K562 (cell line): ENCODE measurements around the gene SCYGR2. TPM values are rescaled to one million over a fixed set of nuclear protein-coding genes. Genes with fewer than 3 reads are reported as not detected.

ENCODE experiments used
- ATAC-seq: fragments of 200-7000 bp; cut with Tn5 transposase; 3 replicates; pipeline ENCODE4 v1.9.1; 2020; ENCODE audit warnings: moderate library complexity
- BruUV-seq: library from RNA; stranded (reverse); fragments of 400-500 nt; replicated peaks from 2 replicates; lab custom pipeline; 2021; lab: Mats Ljungman, UMichigan
- CTCF ChIA-PET: fragments of 300-600 bp; formaldehyde crosslinking; extraction: SDS; loops from one replicate; lab custom pipeline; 2021; ENCODE audit warnings: low intra/inter-chr PET ratio; lab: Yijun Ruan, JAX
- POLR2A ChIA-PET: fragments of 300-600, 350-650 bp; sonication (Branson Sonifier 250); formaldehyde crosslinking; extraction: SDS; loops from one replicate; lab custom pipeline; 2021; ENCODE audit warnings: antibody characterized with exemption, inconsistent platforms; lab: Yijun Ruan, JAX
- DNase-seq, 4 experiments: peaks; one replicate each; pipeline versions ENCODE4 v3.0.0 to v3.0.0-alpha.2; 2011 to 2018; ENCODE audit warnings: low spot score in 3 of 4, mixed read lengths in 3 of 4; ENCODE audit errors: extremely low read depth in 1 of 4
- FAIRE-seq: peaks from 2 replicates; lab custom pipeline; 2011; peaks lifted over from hg19 to GRCh38; lab: Jason Lieb, UNC
- H2AFZ ChIP-seq: 2 replicates; pipeline ENCODE4 v1.6.0; 2011; ENCODE audit warnings: low read depth, low read length, control low read depth, inconsistent platforms
- H3K27ac ChIP-seq: fragments of 200-600 bp; 3 replicates; pipeline ENCODE4 v1.8.0; 2011; ENCODE audit warnings: low read depth, mild to moderate bottlenecking, control low read depth, inconsistent platforms, low read length, moderate library complexity, mixed read lengths; ENCODE audit errors: extremely low read depth
- H3K27me3 ChIP-seq, 2 experiments: fragments of 300-600 bp in 1 of 2; 2 replicates in 1 of 2; 3 replicates in 1 of 2; pipeline versions ENCODE4 v1.6.0 to v1.8.0; 2011; ENCODE audit warnings: inconsistent platforms in 2 of 2, low read length in 2 of 2, mild to moderate bottlenecking in 1 of 2, mixed read lengths in 1 of 2, moderate library complexity in 1 of 2; ENCODE audit not compliant: control insufficient read depth in 2 of 2, insufficient read depth in 2 of 2
- H3K36me3 ChIP-seq: fragments of 300-600 bp; 3 replicates; pipeline ENCODE4 v1.8.0; 2011; ENCODE audit warnings: mild to moderate bottlenecking, low read length, inconsistent platforms; ENCODE audit not compliant: control insufficient read depth, insufficient read depth
- H3K4me1 ChIP-seq, 2 experiments: fragments of 200-600 bp in 1 of 2; replicated peaks in 1 of 2; 2 replicates in 1 of 2; 3 replicates in 1 of 2; pipeline versions ENCODE4 v1.5.1 to v1.8.0; 2011; ENCODE audit warnings: inconsistent platforms in 2 of 2, low read length in 2 of 2, mild to moderate bottlenecking in 1 of 2, mixed read lengths in 1 of 2, moderate library complexity in 1 of 2; ENCODE audit not compliant: control insufficient read depth in 2 of 2, insufficient read depth in 2 of 2
- H3K4me2 ChIP-seq: 2 replicates; pipeline ENCODE4 v1.6.1; 2011; ENCODE audit warnings: low read length, control low read depth, inconsistent platforms, mixed read lengths; ENCODE audit not compliant: insufficient read depth
- H3K4me3 ChIP-seq: fragments of 200-600 bp; sonication (generic), shearing (Covaris generic); 2 replicates; pipeline ENCODE4 v1.5.1; 2016; ENCODE audit warnings: control low read depth, inconsistent platforms
- H3K79me2 ChIP-seq: fragments of 200-600 bp; 3 replicates; pipeline ENCODE4 v1.8.0; 2011; ENCODE audit warnings: low read length, inconsistent platforms; ENCODE audit not compliant: control insufficient read depth, insufficient read depth
- H3K9ac ChIP-seq, 2 experiments: 2 replicates each; pipeline versions ENCODE4 v1.6.0 to v1.6.1; 2011; ENCODE audit warnings: low read depth in 2 of 2, low read length in 2 of 2, control low read depth in 1 of 2, inconsistent platforms in 1 of 2, mild to moderate bottlenecking in 1 of 2, mixed read lengths in 1 of 2; ENCODE audit not compliant: insufficient read depth in 1 of 2
- H3K9me1 ChIP-seq: one replicate; pipeline ENCODE4 v1.6.0; 2011; ENCODE audit warnings: inconsistent platforms, mild to moderate bottlenecking, low read length, moderate library complexity; ENCODE audit not compliant: control insufficient read depth, insufficient read depth
- H3K9me3 ChIP-seq: replicated peaks from 2 replicates; pipeline ENCODE4 v1.5.1; 2011; ENCODE audit warnings: low read depth, low read length, inconsistent platforms; ENCODE audit not compliant: control insufficient read depth, insufficient read depth
- H4K20me1 ChIP-seq: replicated peaks from 2 replicates; pipeline ENCODE4 v1.6.1; 2011; ENCODE audit warnings: low read length, inconsistent platforms, mixed read lengths; ENCODE audit not compliant: control insufficient read depth, insufficient read depth
- ATF2 ChIP-seq: sonication (generic); formaldehyde crosslinking; IDR thresholded peaks from 2 replicates; pipeline ENCODE4 v1.8.1; 2022; ENCODE audit warnings: missing genetic modification reagents
- BCOR ChIP-seq: fragments of 450-650 bp; IDR thresholded peaks from 2 replicates; pipeline ENCODE4 v1.6.1; 2016
- CBX3 ChIP-seq, 2 experiments: IDR thresholded peaks; 1 replicate in 1 of 2; 2 replicates in 1 of 2; pipeline ENCODE4 v1.6.1; 2012; ENCODE audit warnings: inconsistent platforms in 2 of 2, low read length in 2 of 2, borderline replicate concordance in 1 of 2, control low read depth in 1 of 2
- EP300 ChIP-seq: IDR thresholded peaks from 2 replicates; pipeline ENCODE4 v1.6.1; 2012; ENCODE audit warnings: low read length, improper control_type of control experiment
- JUN ChIP-seq, 2 experiments: sonication (generic) in 1 of 2; formaldehyde crosslinking in 1 of 2; IDR thresholded peaks; 2 replicates each; pipeline versions ENCODE4 v1.6.1 to v1.8.0; 2012 to 2022; ENCODE audit warnings: borderline replicate concordance in 2 of 2, mild to moderate bottlenecking in 2 of 2, improper control_type of control experiment in 1 of 2, low read depth in 1 of 2, low read length in 1 of 2, missing genetic modification reagents in 1 of 2
- MYBL2 ChIP-seq, 2 experiments: fragments of 450-650 bp in 1 of 2; sonication (generic) in 1 of 2; formaldehyde crosslinking in 1 of 2; IDR thresholded peaks; 2 replicates each; pipeline versions ENCODE4 v1.6.1 to v1.8.1; 2017 to 2022; ENCODE audit warnings: borderline replicate concordance in 1 of 2, inconsistent platforms in 1 of 2, low read depth in 1 of 2, mild to moderate bottlenecking in 1 of 2, missing genetic modification reagents in 1 of 2, moderate library complexity in 1 of 2
- REST ChIP-seq, 2 experiments: fragments of 450-650 bp; formaldehyde crosslinking in 1 of 2; IDR thresholded peaks; 2 replicates each; pipeline versions ENCODE4 v1.4.0 to v1.6.1; 2014 to 2020; ENCODE audit warnings: mild to moderate bottlenecking in 2 of 2, borderline replicate concordance in 1 of 2, low read depth in 1 of 2
- SREBF1 ChIP-seq: fragments of 150-350 bp; IDR thresholded peaks from 2 replicates; pipeline ENCODE4 v1.6.1; 2014; ENCODE audit warnings: antibody characterized with exemption, low read depth, low read length, borderline replicate concordance
- ZNF785 ChIP-seq: fragments of 250-450 bp; sonication (Bioruptor Pico); IDR thresholded peaks from 2 replicates; pipeline ENCODE4 v1.4.0; 2020; ENCODE audit warnings: mild to moderate bottlenecking
- WGBS: fragments of 100-300 bp; shearing (Covaris generic); methylation state at CpG from one replicate; pipeline ENCODE4 v1.1.6; 2016; ENCODE audit warnings: low coverage, mixed read lengths; ENCODE audit not compliant: insufficient coverage; ENCODE audit errors: missing lambda C conversion rate; 5-methylcytosine and 5-hydroxymethylcytosine counted together
- in situ Hi-C: fragments of 300-500 bp; cut with MboI; formaldehyde crosslinking; loops from 4 replicates; pipeline ENCODE4 v1.15.0; 2018; ENCODE audit warnings: inconsistent platforms, mixed read lengths
- intact Hi-C: fragments of 100-400 bp; cut with micrococcal nuclease; formaldehyde crosslinking; loops from 2 replicates; pipeline ENCODE4 v1.14.2; 2022
- polyA plus RNA-seq, 8 experiments: library from polyadenylated mRNA; depleted of rRNA in 4 of 8; stranded (reverse) in 5 of 8; unstranded in 3 of 8; fragments of >200 nt; fragmentation: Nextera tagmentation in 2 of 8; fragmentation: Illumina TruSeq in 1 of 8; extraction: Ambion mirVana in 2 of 8; extraction: Trizol in 1 of 8; gene quantifications; 2 replicates each; pipeline versions ENCODE4 v1.2.1 to v1.2.3, GENCODE V29; 2011 to 2014; ENCODE audit warnings: inconsistent platforms in 1 of 8, missing spikeins in 1 of 8
- total RNA-seq, 7 experiments: library from RNA; depleted of rRNA in 6 of 7; stranded (reverse); fragments of >200 nt in 6 of 7; fragmentation: Illumina TruSeq in 2 of 7; extraction: Trizol in 2 of 7; gene quantifications; 2 replicates each; pipeline versions ENCODE4 v1.2.1 to v1.2.3, GENCODE V29; 2011 to 2021; ENCODE audit warnings: low replicate concordance in 1 of 7
- TF ChIP-seq, protein P1 (sequence below): fragments of 250-450 bp; sonication (Bioruptor Pico); IDR thresholded peaks from 2 replicates; pipeline ENCODE4 v1.8.0; 2021; ENCODE audit warnings: borderline replicate concordance, mild to moderate bottlenecking, moderate library complexity; ENCODE audit not compliant: poor library complexity, severe bottlenecking

The SCYGR2 gene
- total and polyA plus RNA-seq, 9 of the 15 experiments (the other 6 are each of a cell fraction or from before 2014, with no cell fraction given), result not detected

GRCh38 chr2:227606476-227606875 lies 7.8 kb downstream of the SCYGR2 start:
- ChIA-PET CTCF (no interaction called here), POLR2A (no interaction called here)
- DNase-seq, result no peak
- H3K4me3 ChIP-seq, result no peak overlapping the region
- intact Hi-C loops (no loop called here), in situ Hi-C loops (no loop called here)
- H3K79me2 ChIP-seq, result no peaks in the 10 kb centered on the region
- H3K9ac ChIP-seq, result no peak overlapping the region
- no peaks in the 10 kb centered on the region for H4K20me1 ChIP-seq
- no peak for ATAC-seq
- WGBS, result 0% methylated on average over 1 of the region's 1 CpG
- no peaks in the 10 kb centered on the region for H3K4me1 ChIP-seq
- H3K27ac ChIP-seq, result no peak overlapping the region
- H2AFZ ChIP-seq, result no peak overlapping the region
- BruUV-seq, result no TSS peak
- H3K9me3 ChIP-seq, result no peaks in the 10 kb centered on the region
- peaks cover 0 to 8% of the 10 kb centered on the region in 2 experiments; a peak in 2 of 5 replicates for H3K27me3 ChIP-seq
- no peak overlapping the region for H3K4me2 ChIP-seq
- FAIRE-seq, result no peak
- no peaks in the 10 kb centered on the region for H3K9me1 ChIP-seq
- H3K36me3 ChIP-seq, result no peaks in the 10 kb centered on the region
- TF ChIP-seq, protein P1, sequence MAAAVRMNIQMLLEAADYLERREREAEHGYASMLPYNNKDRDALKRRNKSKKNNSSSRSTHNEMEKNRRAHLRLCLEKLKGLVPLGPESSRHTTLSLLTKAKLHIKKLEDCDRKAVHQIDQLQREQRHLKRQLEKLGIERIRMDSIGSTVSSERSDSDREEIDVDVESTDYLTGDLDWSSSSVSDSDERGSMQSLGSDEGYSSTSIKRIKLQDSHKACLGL (CRISPR knock-in tag), result no peak
- TF ChIP-seq BCOR (no peak), REST (IDR thresholded peaks at IDR 0.05; ENCODE audit: borderline replicate concordance) (no peak), REST (CRISPR knock-in tag; IDR thresholded peaks at IDR 0.05; ENCODE audit: low read depth) (no peak), EP300 (no peak), ATF2 (no peak), JUN (IDR thresholded peaks at IDR 0.05; ENCODE audit: borderline replicate concordance, low read depth, low read length) (no peak), JUN (CRISPR knock-in tag; IDR thresholded peaks at IDR 0.05; ENCODE audit: borderline replicate concordance) (no peak), MYBL2 (IDR thresholded peaks at IDR 0.05; ENCODE audit: low read depth) (no peak), MYBL2 (CRISPR knock-in tag; IDR thresholded peaks at IDR 0.05; ENCODE audit: borderline replicate concordance) (no peak), CBX3 (IDR thresholded peaks at IDR 0.05; ENCODE audit: borderline replicate concordance in 1 of 2, low read length in 2 of 2) (no peak), ZNF785 (CRISPR knock-in tag) (no peak), SREBF1 (no peak)
